Measurements from ENCODE around the gene FAM168A.

- TF ChIP-seq CTCF (IDR thresholded peaks at IDR 0.05): no peak
- no peak for TF ChIP-seq POLR2A (IDR thresholded peaks at IDR 0.05)
Observed at GRCh38 chr11:73422886-73423285, 175.0 kb downstream of the FAM168A start.
